HEK293T (cell line): ENCODE data around the gene UQCRC1.

Source experiments
- CTCF ChIA-PET: fragments of 350-600 bp; formaldehyde crosslinking; extraction: SDS; loops from one replicate; lab custom pipeline; 2021; ENCODE audit warnings: antibody characterized with exemption, inconsistent platforms; lab: Yijun Ruan, JAX
- POLR2A ChIA-PET: fragments of 350-600 bp; formaldehyde crosslinking; extraction: SDS; loops from one replicate; lab custom pipeline; 2020; ENCODE audit warnings: antibody characterized with exemption, inconsistent platforms; lab: Yijun Ruan, JAX
- DNase-seq: peaks from one replicate; pipeline ENCODE4 v3.0.0; 2012; ENCODE audit warnings: mixed read lengths; ENCODE audit errors: extremely low spot score
- ARNT ChIP-seq: fragments of 450-650 bp; IDR thresholded peaks from 2 replicates; pipeline ENCODE4 v1.6.1; 2017; ENCODE audit warnings: mild to moderate bottlenecking
- BHLHE40 ChIP-seq: fragments of 450-650 bp; IDR thresholded peaks from 2 replicates; pipeline ENCODE4 v1.6.1; 2016; ENCODE audit warnings: mild to moderate bottlenecking, moderate library complexity, borderline replicate concordance
- CTBP1 ChIP-seq: fragments of 450-650 bp; IDR thresholded peaks from 2 replicates; pipeline ENCODE4 v1.6.1; 2016; ENCODE audit warnings: borderline replicate concordance
- ELF4 ChIP-seq: fragments of 450-650 bp; IDR thresholded peaks from 2 replicates; pipeline ENCODE4 v1.6.1; 2017; ENCODE audit warnings: antibody characterized with exemption
- FOXA1 ChIP-seq: fragments of 450-650 bp; IDR thresholded peaks from 2 replicates; pipeline ENCODE4 v1.6.1; 2016; ENCODE audit warnings: mild to moderate bottlenecking
- FOXK2 ChIP-seq: fragments of 450-650 bp; IDR thresholded peaks from 2 replicates; pipeline ENCODE4 v1.6.1; 2016; ENCODE audit warnings: mild to moderate bottlenecking
- FOXM1 ChIP-seq: fragments of 450-650 bp; IDR thresholded peaks from 2 replicates; pipeline ENCODE4 v1.6.1; 2017; ENCODE audit warnings: mild to moderate bottlenecking, borderline replicate concordance
- HDGF ChIP-seq: fragments of 450-650 bp; IDR thresholded peaks from 2 replicates; pipeline ENCODE4 v1.6.1; 2017; ENCODE audit warnings: antibody characterized with exemption, borderline replicate concordance
- L3MBTL2 ChIP-seq: fragments of 450-650 bp; conservative IDR thresholded peaks from 2 replicates; pipeline ENCODE4 v1.6.1; 2016; ENCODE audit warnings: mild to moderate bottlenecking
- LEF1 ChIP-seq: fragments of 450-650 bp; IDR thresholded peaks from 2 replicates; pipeline ENCODE4 v1.6.1; 2017; ENCODE audit warnings: mild to moderate bottlenecking, borderline replicate concordance
- NFRKB ChIP-seq: fragments of 450-650 bp; IDR thresholded peaks from 2 replicates; pipeline ENCODE4 v1.6.1; 2016; ENCODE audit warnings: mild to moderate bottlenecking, moderate library complexity
- SP1 ChIP-seq: fragments of 450-650 bp; IDR thresholded peaks from 2 replicates; pipeline ENCODE4 v1.6.1; 2017
- SUZ12 ChIP-seq: fragments of 450-650 bp; IDR thresholded peaks from 2 replicates; pipeline ENCODE4 v1.6.1; 2016; ENCODE audit warnings: mild to moderate bottlenecking
- TARDBP ChIP-seq: fragments of 450-650 bp; IDR thresholded peaks from 2 replicates; pipeline ENCODE4 v1.6.1; 2016
- ZNF384 ChIP-seq: fragments of 450-650 bp; IDR thresholded peaks from 2 replicates; pipeline ENCODE4 v1.6.1; 2016
- TF ChIP-seq, protein P1 (sequence below): fragments of 450-650 bp; IDR thresholded peaks from 2 replicates; pipeline ENCODE4 v1.6.1; 2016

The UQCRC1 gene

DNA sequence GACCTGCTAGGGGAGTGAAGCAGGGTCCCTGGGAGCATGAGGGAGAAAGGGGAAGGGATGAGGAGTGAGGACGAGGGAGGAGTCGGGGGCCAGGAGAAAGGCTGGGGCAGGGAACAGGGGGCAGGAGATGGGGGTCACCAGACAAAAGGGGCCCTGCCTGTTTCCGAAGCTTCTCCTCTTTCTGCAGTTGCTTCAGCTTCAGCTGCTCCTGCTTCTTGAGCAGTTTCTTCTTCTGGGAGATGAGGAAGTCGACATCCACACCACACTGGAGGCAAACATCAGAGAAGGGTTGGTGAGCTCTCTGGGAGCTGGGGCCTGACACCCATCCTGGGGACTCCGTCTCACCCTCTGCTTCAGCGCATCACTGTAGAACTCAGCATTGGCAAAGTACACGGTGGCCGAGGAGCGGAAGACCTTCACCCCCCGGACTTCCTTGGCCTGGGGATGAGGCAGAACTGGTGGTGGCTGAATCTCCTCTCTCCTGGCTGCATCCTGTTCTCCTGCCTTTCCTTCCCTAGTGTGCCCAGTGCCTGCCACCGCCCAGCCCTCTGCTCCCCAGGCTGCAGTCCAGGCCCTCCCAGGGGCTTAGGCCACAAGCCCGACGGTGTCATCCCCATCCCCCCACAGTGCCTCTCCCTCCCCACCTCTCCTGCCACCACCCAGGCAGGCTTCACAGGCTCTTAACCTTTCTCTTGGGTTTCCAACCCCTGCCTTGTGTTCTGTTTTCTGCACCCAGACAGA is 19.0 kb upstream of the UQCRC1 start:
- ChIA-PET POLR2A (interaction anchor here (1.7 kb wide), 1 partner anchor 18 kb away, joined by 4 read pairs; the partner anchor contains the start of gene UQCRC1), CTCF (no interaction called here)
- DNase-seq = no peak
- TF ChIP-seq FOXA1 (no peak), NFRKB (no peak), FOXK2 (no peak), SUZ12 (no peak), HDGF (no peak), SP1 (no peak), CTBP1 (no peak), L3MBTL2 (no peak), ARNT (no peak), FOXM1 (no peak), BHLHE40 (no peak), LEF1 (no peak), ELF4 (no peak), TARDBP (no peak), ZNF384 (no peak)
- TF ChIP-seq, protein P1, sequence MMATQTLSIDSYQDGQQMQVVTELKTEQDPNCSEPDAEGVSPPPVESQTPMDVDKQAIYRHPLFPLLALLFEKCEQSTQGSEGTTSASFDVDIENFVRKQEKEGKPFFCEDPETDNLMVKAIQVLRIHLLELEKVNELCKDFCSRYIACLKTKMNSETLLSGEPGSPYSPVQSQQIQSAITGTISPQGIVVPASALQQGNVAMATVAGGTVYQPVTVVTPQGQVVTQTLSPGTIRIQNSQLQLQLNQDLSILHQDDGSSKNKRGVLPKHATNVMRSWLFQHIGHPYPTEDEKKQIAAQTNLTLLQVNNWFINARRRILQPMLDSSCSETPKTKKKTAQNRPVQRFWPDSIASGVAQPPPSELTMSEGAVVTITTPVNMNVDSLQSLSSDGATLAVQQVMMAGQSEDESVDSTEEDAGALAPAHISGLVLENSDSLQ = no peak

DNA sequence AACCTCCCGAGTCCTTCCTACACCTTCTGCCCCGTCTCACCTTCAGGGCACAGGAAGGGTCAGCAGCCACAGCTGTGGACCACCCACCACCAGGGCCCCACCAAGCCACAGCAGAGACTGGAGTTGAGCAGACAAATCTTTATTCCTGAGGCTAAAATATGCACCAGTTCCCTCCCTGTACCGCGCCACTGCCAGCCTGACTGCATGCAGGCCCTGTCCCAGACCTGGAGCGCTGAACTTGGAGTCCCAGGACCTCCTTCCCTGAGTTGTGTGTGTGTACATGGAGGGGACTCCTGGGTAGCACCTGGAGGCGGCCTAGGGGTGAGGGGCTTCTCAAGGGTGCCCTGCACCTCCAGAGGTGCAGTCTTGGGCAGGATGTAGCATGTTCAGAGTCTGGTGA is 16.2 kb upstream of the UQCRC1 start:
- no peak for TF ChIP-seq BHLHE40
- no peak for TF ChIP-seq TARDBP
- TF ChIP-seq SUZ12 = no peak
- no peak for TF ChIP-seq FOXA1
- no peak for TF ChIP-seq FOXK2
- TF ChIP-seq ZNF384 = no peak
- TF ChIP-seq LEF1 = no peak
- no peak for TF ChIP-seq CTBP1
- no peak for TF ChIP-seq L3MBTL2
- no peak for TF ChIP-seq ELF4
- TF ChIP-seq ARNT = no peak
- TF ChIP-seq NFRKB = no peak
- TF ChIP-seq SP1 = no peak
- TF ChIP-seq, protein P1 = no peak
- no peak for TF ChIP-seq HDGF
- no peak for TF ChIP-seq FOXM1
- no peak for DNase-seq
- POLR2A ChIA-PET = interaction anchor here (1.0 to 1.8 kb wide), 3 partner anchors 10 to 179 kb away, joined by 3 to 10 read pairs (median 4); partner anchors contain the start of genes ATRIP, SLC26A6 and UQCRC1
- CTCF ChIA-PET = no interaction called here

DNA sequence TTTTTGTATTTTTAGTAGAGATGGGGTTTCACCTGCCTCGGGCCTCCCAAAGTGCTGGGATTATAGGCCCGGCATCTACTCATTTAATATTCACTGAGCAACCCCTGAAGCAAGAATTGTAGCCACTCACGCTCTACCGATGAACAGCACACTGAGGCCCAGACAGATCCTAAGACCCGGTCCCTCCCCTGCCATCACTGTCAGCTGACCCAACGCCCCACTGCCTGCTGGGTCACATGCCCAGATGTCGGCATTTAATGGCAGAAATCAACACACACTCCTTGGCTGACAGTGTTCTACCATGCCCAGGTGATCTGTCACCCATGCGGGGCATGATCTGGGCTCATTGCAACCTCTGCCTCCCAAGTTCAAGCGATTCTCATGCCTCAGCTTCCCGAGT is 15.3 kb upstream of the UQCRC1 start:
- TF ChIP-seq HDGF = no peak
- no peak for TF ChIP-seq FOXK2
- no peak for TF ChIP-seq ELF4
- no peak for TF ChIP-seq FOXA1
- TF ChIP-seq LEF1 = no peak
- TF ChIP-seq TARDBP = no peak
- TF ChIP-seq, protein P1 = no peak
- no peak for TF ChIP-seq ARNT
- no peak for TF ChIP-seq FOXM1
- no peak for TF ChIP-seq L3MBTL2
- TF ChIP-seq ZNF384 = no peak
- no peak for TF ChIP-seq SP1
- no peak for TF ChIP-seq NFRKB
- no peak for TF ChIP-seq CTBP1
- no peak for DNase-seq
- ChIA-PET CTCF (interaction anchor here (1.4 kb wide), 1 partner anchor 12 kb away, joined by 3 read pairs; no protein-coding TSS in a partner anchor), POLR2A (interaction anchor here (1.0 to 1.8 kb wide), 4 partner anchors 10 to 178 kb away, joined by 3 to 10 read pairs (median 4); partner anchors contain the start of genes ATRIP, SLC26A6 and UQCRC1)

DNA sequence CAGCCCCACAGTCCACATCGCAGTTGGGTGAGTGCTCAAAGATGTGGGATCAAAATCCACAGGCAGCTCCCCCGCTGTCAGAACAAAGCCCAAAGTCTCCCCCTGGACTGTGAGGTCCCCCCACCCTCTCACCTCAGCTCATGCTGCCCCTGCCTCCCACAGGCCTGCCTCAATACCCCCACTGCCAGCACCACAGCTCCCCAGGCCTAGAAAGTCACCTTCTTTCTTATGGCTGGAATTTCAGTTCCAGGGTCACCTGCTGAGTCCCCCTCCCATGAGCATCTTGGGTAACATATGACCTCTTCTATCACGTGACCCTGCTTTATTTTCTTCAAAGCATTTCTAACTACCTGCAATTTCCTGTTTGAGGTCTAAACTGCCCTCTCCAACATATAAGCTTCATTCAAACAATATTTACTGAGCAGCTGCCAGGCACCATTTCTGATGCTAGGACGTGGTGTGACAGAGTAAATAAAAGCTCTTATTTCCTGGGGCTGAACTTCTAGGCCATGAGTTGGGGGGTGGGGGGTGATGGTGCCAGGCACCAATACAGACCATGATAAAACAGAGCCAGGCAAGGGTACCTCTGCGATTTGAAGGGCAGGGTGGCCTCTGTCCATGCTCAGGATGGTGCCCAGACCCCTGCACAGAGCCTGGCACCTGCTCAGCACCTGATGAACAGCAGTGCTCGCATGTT is 14.6 kb upstream of the UQCRC1 start:
- ChIA-PET POLR2A (interaction anchor here (0.7 to 1.6 kb wide), 4 partner anchors 9 to 818 kb away, joined by 3 read pairs; partner anchors contain the start of gene SLC26A6), CTCF (interaction anchor here (0.9 to 1.4 kb wide), 2 partner anchors 13 to 14 kb away, joined by 3 to 4 read pairs; partner anchors contain the start of gene UQCRC1)
- DNase-seq = no peak

More for the DNA sequence above, 14.6 kb upstream of the UQCRC1 start:
- TF ChIP-seq ZNF384 (no peak), FOXA1 (no peak), NFRKB (no peak), FOXM1 (no peak), BHLHE40 (no peak), L3MBTL2 (no peak), SUZ12 (no peak), SP1 (no peak), CTBP1 (no peak), ARNT (no peak), LEF1 (no peak), ELF4 (no peak), TARDBP (no peak), HDGF (no peak), FOXK2 (no peak)
- TF ChIP-seq, protein P1 = no peak
